GM23338 (cell line): ENCODE data around the gene ANKLE2. TPM values are rescaled to one million over a fixed set of nuclear protein-coding genes. Genes with fewer than 3 reads are reported as not detected.

ENCODE experiments used
- ATAC-seq: fragments of 200-7000 bp; cut with Tn5 transposase; 3 replicates; pipeline ENCODE4 v1.9.1; 2020
- DNase-seq: peaks from one replicate; pipeline ENCODE4 v3.0.0-alpha.2; 2015; ENCODE audit warnings: low spot score
- H2AFZ ChIP-seq: fragments of 200-600 bp; sonication (generic); 2 replicates; pipeline ENCODE4 v1.8.0; 2016; ENCODE audit warnings: antibody characterized with exemption, mild to moderate bottlenecking, moderate library complexity
- H3F3A ChIP-seq: fragments of 200-600 bp; sonication (generic); replicated peaks from 2 replicates; pipeline ENCODE4 v1.8.0; 2017; ENCODE audit warnings: antibody characterized with exemption, mixed run types, low read depth
- H3K27ac ChIP-seq: fragments of 200-600 bp; sonication (generic); 2 replicates; pipeline ENCODE4 v1.6.1; 2016; ENCODE audit warnings: low read depth
- H3K27me3 ChIP-seq: fragments of 200-600 bp; sonication (generic); 2 replicates; pipeline ENCODE4 v1.8.0; 2016; ENCODE audit warnings: mild to moderate bottlenecking, mixed run types, moderate library complexity; ENCODE audit not compliant: insufficient read depth
- H3K36me3 ChIP-seq: fragments of 200-600 bp; sonication (generic); 2 replicates; pipeline ENCODE4 v1.8.0; 2016; ENCODE audit warnings: mild to moderate bottlenecking; ENCODE audit not compliant: insufficient read depth
- H3K4me1 ChIP-seq: fragments of 200-600 bp; sonication (generic); 2 replicates; pipeline ENCODE4 v1.8.0; 2016; ENCODE audit warnings: mild to moderate bottlenecking, moderate library complexity; ENCODE audit not compliant: insufficient read depth
- H3K4me2 ChIP-seq: fragments of 200-600 bp; sonication (generic); 2 replicates; pipeline ENCODE4 v1.7.1; 2017; ENCODE audit warnings: mixed run types
- H3K4me3 ChIP-seq: fragments of 200-600 bp; sonication (generic); 2 replicates; pipeline ENCODE4 v1.6.1; 2016; ENCODE audit warnings: mixed run types
- H3K79me2 ChIP-seq: fragments of 200-600 bp; sonication (generic); replicated peaks from 2 replicates; pipeline ENCODE4 v1.8.0; 2017; ENCODE audit warnings: mild to moderate bottlenecking; ENCODE audit not compliant: insufficient read depth
- H3K9me2 ChIP-seq: fragments of 200-600 bp; sonication (generic); 2 replicates; pipeline ENCODE4 v1.8.0; 2017; ENCODE audit not compliant: insufficient read depth
- H4K20me1 ChIP-seq: fragments of 200-600 bp; sonication (generic); replicated peaks from 2 replicates; pipeline ENCODE4 v1.8.0; 2017; ENCODE audit warnings: mild to moderate bottlenecking; ENCODE audit not compliant: insufficient read depth
- H3K27ac Mint-ChIP-seq: 2 replicates; pipeline ENCODE4 v1.8.0; 2020; ENCODE audit warnings: inconsistent platforms, mild to moderate bottlenecking, moderate library complexity, mixed read lengths
- H3K27me3 Mint-ChIP-seq: 3 replicates; pipeline ENCODE4 v1.8.0; 2022; ENCODE audit warnings: low read depth, mild to moderate bottlenecking, moderate library complexity, mixed read lengths, inconsistent platforms; ENCODE audit not compliant: insufficient read depth, poor library complexity
- H3K36me3 Mint-ChIP-seq: 3 replicates; pipeline ENCODE4 v1.8.0; 2021; ENCODE audit warnings: low read depth, mild to moderate bottlenecking, inconsistent platforms, moderate library complexity, mixed read lengths
- H3K4me1 Mint-ChIP-seq: 3 replicates; pipeline ENCODE4 v1.8.0; 2020; ENCODE audit warnings: mild to moderate bottlenecking, inconsistent platforms, mixed read lengths
- H3K4me3 Mint-ChIP-seq: 3 replicates; pipeline ENCODE4 v1.8.0; 2021; ENCODE audit warnings: moderate library complexity, mild to moderate bottlenecking, inconsistent platforms, mixed read lengths
- H3K9me3 Mint-ChIP-seq: 3 replicates; pipeline ENCODE4 v1.8.0; 2020; ENCODE audit warnings: moderate library complexity, mild to moderate bottlenecking, inconsistent platforms, mixed read lengths
- CREB1 ChIP-seq: fragments of 250-450 bp; sonication (Bioruptor Pico); IDR thresholded peaks from 2 replicates; pipeline ENCODE4 v1.5.0; 2020; ENCODE audit warnings: low read depth, mild to moderate bottlenecking, moderate library complexity
- CTCF ChIP-seq, 2 experiments: fragments of 200-600 bp in 1 of 2; sonication (generic) in 1 of 2; conservative IDR thresholded peaks; 2 replicates each; pipeline versions ENCODE4 v1.5.1 to v1.6.1; 2016 to 2017; ENCODE audit warnings: antibody characterized with exemption in 2 of 2, low read depth in 2 of 2, mild to moderate bottlenecking in 2 of 2, moderate library complexity in 1 of 2
- ETS1 ChIP-seq: IDR thresholded peaks from 2 replicates; pipeline ENCODE4 v1.6.1; 2016; ENCODE audit warnings: antibody characterized with exemption
- EZH2 ChIP-seq: fragments of 200-600 bp; sonication (generic); IDR thresholded peaks from one replicate; pipeline ENCODE4 v1.8.0; 2017; ENCODE audit warnings: antibody characterized with exemption, mild to moderate bottlenecking, low read depth; ENCODE audit not compliant: unreplicated experiment
- EZH2phosphoT487 ChIP-seq: fragments of 200-600 bp; sonication (generic); IDR thresholded peaks from one replicate; pipeline ENCODE4 v1.8.1; 2018; ENCODE audit warnings: antibody characterized with exemption; ENCODE audit not compliant: unreplicated experiment
- JUNB ChIP-seq: IDR thresholded peaks from one replicate; pipeline ENCODE4 v1.6.1; 2016; ENCODE audit warnings: antibody characterized with exemption; ENCODE audit not compliant: unreplicated experiment
- NANOG ChIP-seq: IDR thresholded peaks from 2 replicates; pipeline ENCODE4 v1.6.1; 2016; ENCODE audit warnings: antibody characterized with exemption, borderline replicate concordance
- POLR2AphosphoS5 ChIP-seq: IDR thresholded peaks from 2 replicates; pipeline ENCODE4 v1.6.1; 2016; ENCODE audit warnings: antibody characterized with exemption, low read depth
- REST ChIP-seq: IDR thresholded peaks from one replicate; pipeline ENCODE4 v1.6.1; 2018; ENCODE audit warnings: antibody characterized with exemption; ENCODE audit not compliant: unreplicated experiment
- STAT1 ChIP-seq: IDR thresholded peaks from one replicate; pipeline ENCODE4 v1.6.1; 2016; ENCODE audit warnings: antibody characterized with exemption; ENCODE audit not compliant: unreplicated experiment
- ZNF114 ChIP-seq: fragments of 250-450 bp; sonication (Bioruptor Pico); IDR thresholded peaks from 2 replicates; pipeline ENCODE4 v1.5.0; 2020; ENCODE audit warnings: mild to moderate bottlenecking, moderate library complexity
- ZNF462 ChIP-seq: fragments of 250-450 bp; sonication (Bioruptor Pico); IDR thresholded peaks from 2 replicates; pipeline ENCODE4 v1.5.0; 2020; ENCODE audit warnings: mild to moderate bottlenecking, moderate library complexity
- polyA plus RNA-seq: library from polyadenylated mRNA; unstranded; fragments of >200 nt; fragmentation: Nextera tagmentation; extraction: Ambion mirVana; gene quantifications from 2 replicates; pipeline ENCODE4 v1.2.1, GENCODE V29; 2016
- total RNA-seq: library from RNA; depleted of rRNA; stranded (reverse); fragments of >200 nt; shearing (Covaris generic); gene quantifications from 2 replicates; pipeline ENCODE4 v1.2.3, GENCODE V29; 2014

Gene ANKLE2
- total and polyA plus RNA-seq, 2 experiments from 2014 or later = 27.2 to 63.7 TPM

GRCh38 chr12:132675757-132676432, 85.7 kb downstream of the ANKLE2 start:
- H3K9me3 Mint-ChIP-seq = no peaks in the 10 kb centered on the region
- no peak overlapping the region for H3K4me2 ChIP-seq
- DNase-seq = no peak
- peaks cover 28% of the 10 kb centered on the region for H3K36me3 ChIP-seq
- H3K4me1 Mint-ChIP-seq = no peaks in the 10 kb centered on the region; the same call in 2 of the 3 replicates
- no peaks in the 10 kb centered on the region for H3K9me2 ChIP-seq
- H3K27ac Mint-ChIP-seq = no peak overlapping the region
- no peak overlapping the region for H3K27ac ChIP-seq
- H3K27me3 ChIP-seq = no peaks in the 10 kb centered on the region
- TF ChIP-seq CREB1 (no peak), REST (no peak), CTCF (conservative IDR thresholded peaks at IDR 0.05; ENCODE audit: low read depth in 2 of 2) (no peak), EZH2phosphoT487 (no peak), ETS1 (no peak), ZNF462 (CRISPR knock-in tag) (no peak), JUNB (no peak), POLR2AphosphoS5 (no peak), ZNF114 (no peak), STAT1 (no peak), NANOG (no peak), EZH2 (no peak)
- no peak for ATAC-seq
- H3K79me2 ChIP-seq = peaks cover 28% of the 10 kb centered on the region
- no peaks in the 10 kb centered on the region for H3K4me1 ChIP-seq
- H4K20me1 ChIP-seq = peaks cover 44% of the 10 kb centered on the region
- no peak overlapping the region for H3K4me3 ChIP-seq
- H3F3A ChIP-seq = no peaks in the 10 kb centered on the region
- H3K4me3 Mint-ChIP-seq = no peak overlapping the region
- peaks cover 89% of the 10 kb centered on the region for H3K36me3 Mint-ChIP-seq
- no peak overlapping the region for H2AFZ ChIP-seq
- H3K27me3 Mint-ChIP-seq = peaks cover 1% of the 10 kb centered on the region
